Activated naive CD8-positive, alpha-beta T cell treated with anti-CD3 and anti-CD28 coated beads, Interleukin-2, amount 50 U/mL, for 24 hours (primary cell): ENCODE measurements around the gene C22orf15.
"Not testable (repeated sequence)": the region's sequence is repeated elsewhere in the genome, so short reads cannot be mapped to it uniquely, and the experiment has no call there.

ENCODE experiments used
- ATAC-seq: fragments of 150-1000 bp; cut with Tn5 transposase; one replicate; pipeline ENCODE4 v1.10.0; 2021
- DNase-seq: peaks from one replicate; pipeline ENCODE4 v3.0.0; 2021
- H3K27ac Mint-ChIP-seq: one replicate; pipeline ENCODE4 v1.8.0; 2021; ENCODE audit warnings: mild to moderate bottlenecking, mixed read lengths
- H3K27me3 Mint-ChIP-seq: one replicate; pipeline ENCODE4 v1.8.0; 2021; ENCODE audit warnings: mixed read lengths
- H3K36me3 Mint-ChIP-seq: one replicate; pipeline ENCODE4 v1.8.0; 2021; ENCODE audit warnings: low read depth, mixed read lengths
- H3K4me1 Mint-ChIP-seq: one replicate; pipeline ENCODE4 v1.8.0; 2021; ENCODE audit warnings: mixed read lengths
- H3K4me3 Mint-ChIP-seq: one replicate; pipeline ENCODE4 v1.8.0; 2021; ENCODE audit warnings: mild to moderate bottlenecking, moderate library complexity, mixed read lengths
- H3K9me3 Mint-ChIP-seq: one replicate; pipeline ENCODE4 v1.8.0; 2021; ENCODE audit warnings: mixed read lengths

C22orf15 gene, protein sequence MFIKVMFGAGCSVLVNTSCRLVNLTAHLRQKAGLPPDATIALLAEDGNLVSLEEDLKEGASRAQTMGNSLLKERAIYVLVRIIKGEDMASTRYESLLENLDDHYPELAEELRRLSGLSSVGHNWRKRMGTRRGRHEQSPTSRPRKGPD

DNA sequence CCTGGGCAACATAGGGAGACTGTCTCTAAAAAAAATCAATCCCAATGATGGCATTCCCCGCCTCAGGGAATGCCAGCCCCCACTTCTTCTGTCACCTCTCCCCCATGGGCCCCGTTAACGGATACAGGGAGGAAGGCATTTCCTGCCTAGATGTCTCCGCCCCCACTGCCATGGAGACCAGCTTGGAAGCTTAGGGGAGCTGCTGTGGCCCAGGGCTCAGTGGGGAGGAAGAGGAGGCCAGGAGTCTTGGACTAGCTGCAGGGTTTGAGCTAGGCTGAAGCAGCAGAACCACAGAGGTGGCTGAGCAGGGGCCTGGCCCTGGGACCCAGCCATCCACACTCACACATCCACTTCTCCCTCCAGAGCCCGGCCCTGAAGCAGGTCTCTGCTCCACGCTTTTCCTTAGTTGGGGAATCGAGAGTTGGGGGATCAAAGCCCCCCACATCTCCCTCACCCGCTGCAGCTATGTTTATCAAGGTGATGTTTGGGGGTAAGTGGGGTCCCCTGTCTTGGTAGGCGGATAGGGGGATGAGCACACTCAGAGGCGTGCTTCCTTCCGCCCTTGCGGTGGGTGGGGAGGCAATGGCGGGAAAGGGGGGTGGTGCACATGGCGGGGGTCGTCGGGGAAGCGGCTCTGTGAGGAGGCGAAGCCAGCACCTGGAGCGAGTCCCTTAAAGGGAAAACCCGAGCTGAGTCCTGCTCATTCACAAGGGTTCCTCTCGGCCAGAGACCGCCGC is at the start of gene C22orf15:
TSS of gene C22orf15 (plus strand) at position 149 of the 737 bp plus-strand sequence. CDS start at position 466, 317 bp downstream.
- Mint-ChIP-seq H3K36me3 (peaks cover 9% of the 10 kb centered on the region), H3K4me3 (peak within 1 kb of the TSS; percentile 66), H3K9me3 (no peaks in the 10 kb centered on the region), H3K27me3 (no peaks in the 10 kb centered on the region), H3K4me1 (peaks cover 40% of the 10 kb centered on the region), H3K27ac (peak within 1 kb of the TSS; percentile 72)
- ATAC-seq (no peak), DNase-seq (peak; percentile 24)

DNA sequence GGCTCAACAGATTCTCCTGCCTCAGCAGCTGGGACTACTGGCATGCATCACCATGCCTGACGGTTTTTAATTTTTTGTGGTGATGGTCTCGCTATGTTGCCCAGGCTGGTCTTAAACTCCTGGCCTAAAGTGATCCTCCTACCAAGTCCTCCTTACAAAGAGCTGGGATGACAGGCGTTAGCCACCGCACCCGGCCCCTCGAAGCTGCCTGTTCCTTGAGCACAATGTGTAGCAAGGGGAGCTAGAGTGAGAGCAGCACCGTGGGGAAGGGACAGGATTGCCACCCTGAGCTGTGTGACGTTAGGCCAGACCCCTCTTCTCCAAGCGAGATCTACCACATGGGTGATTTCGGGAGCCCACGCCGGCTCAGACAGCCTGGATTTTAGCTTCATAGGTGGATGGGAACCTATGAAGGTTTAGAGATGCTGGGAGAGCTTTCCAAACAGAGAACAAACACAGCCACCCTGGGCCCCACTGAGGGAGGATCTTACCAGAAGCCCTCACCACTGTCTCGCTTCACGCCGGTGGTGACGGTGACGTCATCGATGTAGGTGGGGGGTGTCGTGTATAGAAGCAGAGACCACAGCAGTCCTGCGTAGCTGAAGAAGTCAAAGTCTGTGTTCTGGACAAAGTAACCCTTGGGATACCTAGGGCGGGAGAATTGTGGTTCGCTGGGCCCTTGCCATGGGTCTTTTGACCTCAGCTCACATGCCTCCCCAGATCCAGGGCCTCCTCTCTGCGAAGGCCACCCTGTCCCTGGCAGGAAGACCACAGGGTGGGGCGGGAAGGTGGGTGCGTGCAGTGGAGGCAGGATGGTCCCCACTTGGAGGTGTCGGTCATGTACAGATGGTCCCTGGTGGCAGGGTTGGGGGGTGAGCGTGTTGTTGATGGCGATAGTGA is 48.8 kb upstream of the C22orf15 start:
- Mint-ChIP-seq H3K4me3 (no peak overlapping the region), H3K9me3 (no peaks in the 10 kb centered on the region), H3K27me3 (no peaks in the 10 kb centered on the region), H3K27ac (no peak overlapping the region), H3K36me3 (peaks cover 31% of the 10 kb centered on the region), H3K4me1 (peaks cover 32% of the 10 kb centered on the region)
- ATAC-seq (no peak), DNase-seq (peak; percentile 34)

DNA sequence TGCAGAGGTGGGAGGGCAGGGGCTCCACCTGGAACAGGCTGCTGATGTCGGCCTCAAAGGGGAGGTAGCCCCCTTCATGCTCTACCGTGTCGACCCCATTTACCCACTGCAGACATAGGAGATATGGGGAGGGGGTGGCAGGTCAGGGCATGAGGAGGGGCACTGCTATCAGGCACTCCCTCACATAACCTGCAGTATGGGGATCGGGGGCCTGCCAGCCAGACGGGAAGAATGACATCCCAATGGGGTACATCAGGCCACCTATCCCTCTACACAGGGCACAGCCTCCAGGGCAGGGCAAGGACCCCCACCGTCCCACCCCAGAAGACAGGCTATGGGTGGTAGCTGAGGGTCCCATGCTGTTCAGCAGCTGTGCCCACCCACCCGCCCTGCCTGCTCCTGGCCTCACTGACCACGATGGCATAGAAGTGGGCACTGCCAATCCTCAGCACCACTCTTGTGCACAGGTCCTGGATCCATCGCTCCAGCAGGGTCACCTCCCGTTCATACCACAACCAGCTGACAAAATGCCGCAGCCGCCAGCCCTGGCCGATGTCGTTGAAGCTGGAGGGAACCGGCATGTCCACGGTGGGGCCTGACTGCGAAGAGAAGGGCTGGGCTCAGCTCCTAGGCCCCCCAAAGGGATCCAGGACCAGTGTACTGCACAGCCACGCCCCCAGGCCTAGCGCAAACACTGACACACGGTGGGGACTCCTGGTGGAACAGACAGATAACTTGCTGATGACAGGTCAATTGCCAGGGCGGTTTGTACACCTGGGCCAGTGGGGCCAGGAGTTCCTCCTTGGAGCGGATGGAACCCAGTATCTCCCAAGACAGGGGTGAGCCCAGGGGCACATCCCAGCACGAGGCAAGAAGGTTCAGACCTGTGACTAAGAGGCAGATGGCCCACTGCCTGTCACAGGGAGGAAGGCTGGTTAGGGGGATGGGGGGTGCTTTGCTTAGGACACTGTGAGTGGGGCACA is 47.9 kb upstream of the C22orf15 start:
- Mint-ChIP-seq H3K9me3 (no peaks in the 10 kb centered on the region), H3K4me3 (peak overlapping the region; percentile 71), H3K36me3 (peaks cover 21% of the 10 kb centered on the region), H3K4me1 (peaks cover 22% of the 10 kb centered on the region), H3K27me3 (no peaks in the 10 kb centered on the region), H3K27ac (no peak overlapping the region)
- no peak for ATAC-seq
- DNase-seq, result no peak

DNA sequence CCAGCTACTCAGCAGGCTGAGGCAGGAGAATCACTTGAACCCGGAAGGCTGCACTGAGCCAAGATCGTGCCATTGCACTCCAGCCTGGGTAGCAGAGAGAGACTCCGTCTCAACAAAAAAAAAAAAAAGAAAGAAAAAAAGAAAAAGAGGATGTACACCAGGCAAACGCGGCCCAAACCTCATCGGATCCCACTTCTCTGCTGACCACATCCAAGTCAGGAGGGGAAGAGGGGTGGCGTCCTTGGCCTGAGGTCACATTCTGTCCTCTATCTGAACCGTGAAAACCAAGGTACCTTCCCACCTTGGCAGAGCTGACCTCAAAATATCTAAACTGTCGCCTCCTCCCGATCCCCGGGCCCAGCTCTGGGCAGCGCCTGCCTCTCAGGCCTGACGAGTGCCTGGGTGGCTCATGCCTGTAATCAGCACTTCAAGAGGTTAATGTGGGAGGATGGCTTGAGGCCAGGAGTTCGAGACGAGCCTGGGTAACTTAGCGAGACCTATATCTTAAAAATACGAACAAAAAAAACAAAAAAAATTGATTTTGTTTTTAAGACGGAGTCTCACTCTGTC is 46.9 kb upstream of the C22orf15 start:
- DNase-seq (no peak), ATAC-seq (no peak)
- H3K27me3 Mint-ChIP-seq, result no peaks in the 10 kb centered on the region
- peaks cover 12% of the 10 kb centered on the region for H3K36me3 Mint-ChIP-seq
- H3K4me3 Mint-ChIP-seq, result peak overlapping the region; percentile 71
- no peak overlapping the region for H3K27ac Mint-ChIP-seq
- no peaks in the 10 kb centered on the region for H3K9me3 Mint-ChIP-seq
- peaks cover 22% of the 10 kb centered on the region for H3K4me1 Mint-ChIP-seq

DNA sequence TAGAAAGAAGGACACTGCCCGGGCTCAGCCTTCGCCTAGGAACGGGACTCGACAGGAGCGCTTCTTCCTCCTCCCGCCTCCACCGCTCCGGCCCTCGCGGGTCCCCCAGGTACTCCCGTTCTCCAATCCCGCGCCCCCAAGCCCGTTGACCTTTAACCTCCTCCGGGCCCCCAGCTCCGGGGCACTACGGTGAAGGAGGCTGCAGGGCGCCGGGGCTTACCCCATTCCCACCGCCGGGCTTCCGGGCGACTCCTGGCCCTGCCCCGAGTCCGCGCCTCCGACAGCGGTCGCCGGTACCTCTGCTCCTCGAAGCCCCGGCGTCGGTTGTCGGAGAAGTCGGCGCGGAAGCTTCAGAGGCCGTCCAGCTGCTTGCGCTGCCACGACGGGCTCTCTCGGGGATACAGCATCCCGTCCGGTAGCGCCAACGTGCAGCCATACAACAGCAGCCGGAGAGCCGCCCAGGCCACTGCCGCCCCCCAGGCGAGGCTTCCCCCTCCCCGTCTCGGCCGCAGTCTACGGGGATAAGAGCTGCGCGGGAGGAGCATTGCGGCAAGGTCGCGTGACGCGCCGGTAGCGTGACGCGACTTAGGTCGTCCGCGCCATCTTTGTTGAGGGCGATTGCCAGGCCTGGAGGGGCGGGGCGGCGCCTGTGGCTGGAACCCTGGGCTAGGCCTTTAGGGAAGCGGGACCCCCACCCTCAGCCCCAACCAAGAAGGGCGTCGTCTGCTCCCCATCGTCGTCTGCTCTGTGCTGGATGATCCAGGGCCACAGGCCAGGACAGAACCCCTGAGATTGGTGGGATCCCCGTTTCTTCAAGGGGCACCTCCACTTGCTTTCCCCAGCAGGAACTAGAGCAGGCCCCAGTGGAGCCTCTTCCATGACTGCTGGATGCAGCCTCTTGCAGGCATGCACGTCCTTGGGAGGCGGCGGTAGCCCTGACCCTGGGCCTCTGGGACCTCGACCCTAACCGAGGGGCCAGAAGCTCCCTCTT is 45.7 kb upstream of the C22orf15 start:
- DNase-seq (peak; percentile 85), ATAC-seq (peak; percentile 85)
- H3K9me3 Mint-ChIP-seq, result no peaks in the 10 kb centered on the region
- H3K27ac Mint-ChIP-seq, result peak overlapping the region; percentile 83
- H3K27me3 Mint-ChIP-seq, result no peaks in the 10 kb centered on the region
- H3K4me3 Mint-ChIP-seq, result peak overlapping the region; percentile 71
- H3K36me3 Mint-ChIP-seq, result peaks cover 9% of the 10 kb centered on the region
- peaks cover 22% of the 10 kb centered on the region for H3K4me1 Mint-ChIP-seq

DNA sequence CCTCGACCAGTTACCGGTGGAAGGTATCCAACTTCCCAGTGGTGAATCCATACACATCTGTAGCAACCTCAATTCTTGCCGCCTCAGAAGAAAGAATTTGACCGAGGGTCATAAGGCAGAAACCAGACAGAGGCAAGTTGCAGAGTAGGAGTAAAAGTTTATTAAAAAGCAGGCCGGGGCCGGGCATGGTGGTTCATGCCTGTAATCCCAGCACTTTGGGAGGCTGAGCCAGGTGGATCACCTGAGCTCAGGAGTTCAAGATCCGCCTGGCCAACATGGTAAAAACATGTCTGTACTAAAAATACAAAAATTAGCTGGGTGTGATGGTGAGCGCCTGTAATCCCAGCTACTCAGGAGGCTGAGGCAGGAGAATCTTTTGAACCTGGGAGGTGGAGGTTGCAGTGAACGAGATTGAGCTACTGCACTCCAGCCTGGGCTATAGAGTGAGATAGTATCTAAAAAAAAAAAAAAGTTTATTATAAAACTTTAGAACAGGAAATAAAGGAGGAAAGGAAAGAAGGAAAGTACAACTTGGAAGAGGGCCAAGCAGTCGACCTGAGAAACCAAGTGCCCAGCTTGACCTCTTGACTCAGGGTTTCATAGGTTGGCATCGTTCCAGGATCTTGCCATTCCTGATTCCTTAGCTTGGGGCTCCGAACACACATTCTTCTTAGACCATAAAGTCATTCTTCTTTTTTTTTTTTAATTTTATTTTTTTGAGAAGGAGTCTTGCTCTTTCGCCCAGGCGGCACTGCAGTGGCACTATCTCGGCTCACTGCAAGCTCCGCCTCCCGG is 44.2 kb upstream of the C22orf15 start:
- H3K27ac Mint-ChIP-seq, result no peak overlapping the region
- no peaks in the 10 kb centered on the region for H3K27me3 Mint-ChIP-seq
- ATAC-seq (no peak), DNase-seq (no peak)
- H3K4me3 Mint-ChIP-seq, result no peak overlapping the region
- no peaks in the 10 kb centered on the region for H3K9me3 Mint-ChIP-seq
- H3K4me1 Mint-ChIP-seq, result peaks cover 21% of the 10 kb centered on the region
- H3K36me3 Mint-ChIP-seq, result peaks cover 9% of the 10 kb centered on the region

DNA sequence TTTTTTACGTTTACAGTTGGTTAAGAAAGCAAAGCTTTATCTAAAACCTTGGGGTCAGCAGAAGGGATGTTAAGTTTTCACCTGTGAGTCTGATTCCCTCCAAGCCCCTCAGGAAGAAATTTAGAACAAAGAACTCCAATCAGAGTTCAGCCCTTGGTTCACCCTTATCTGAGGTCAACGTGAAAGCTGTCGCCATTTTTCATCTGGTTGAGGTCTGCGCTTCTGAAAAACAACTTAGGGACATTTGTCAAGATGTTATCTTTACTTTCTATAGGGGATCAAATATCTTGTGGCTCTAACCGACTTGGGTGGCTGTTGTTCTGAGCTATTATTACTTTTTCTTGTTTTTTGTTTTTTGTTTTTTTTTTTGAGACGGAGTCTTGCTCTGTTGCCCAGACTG is 41.9 kb upstream of the C22orf15 start:
- Mint-ChIP-seq H3K4me3 (no peak overlapping the region), H3K9me3 (no peaks in the 10 kb centered on the region), H3K4me1 (peaks cover 8% of the 10 kb centered on the region), H3K27me3 (no peaks in the 10 kb centered on the region), H3K27ac (no peak overlapping the region), H3K36me3 (no peaks in the 10 kb centered on the region)
- DNase-seq (no peak), ATAC-seq (no peak)

DNA sequence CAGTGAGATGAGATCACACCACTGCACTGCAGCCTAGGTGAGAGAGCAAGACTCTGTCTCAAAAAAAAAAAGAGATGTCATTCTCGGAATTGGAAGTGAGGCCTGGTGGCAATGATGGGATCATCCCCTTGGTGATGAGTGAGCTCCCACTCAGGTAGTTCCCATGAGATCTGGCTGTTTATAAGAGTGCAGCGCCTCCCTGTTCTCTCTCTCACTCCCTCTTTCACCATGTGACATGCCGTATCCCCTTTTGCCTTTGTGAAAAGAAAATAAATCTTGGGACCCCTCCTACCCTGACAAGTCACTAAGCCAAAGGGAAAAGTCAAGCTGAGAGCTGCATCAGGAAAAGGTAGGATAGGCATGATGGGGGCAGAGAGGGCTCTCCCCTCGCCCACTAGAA is 40.6 kb upstream of the C22orf15 start:
- H3K27ac Mint-ChIP-seq, result no peak overlapping the region
- DNase-seq (no peak), ATAC-seq (no peak)
- no peaks in the 10 kb centered on the region for H3K9me3 Mint-ChIP-seq
- no peaks in the 10 kb centered on the region for H3K27me3 Mint-ChIP-seq
- H3K4me3 Mint-ChIP-seq, result no peak overlapping the region
- H3K4me1 Mint-ChIP-seq, result peaks cover 4% of the 10 kb centered on the region
- H3K36me3 Mint-ChIP-seq, result no peaks in the 10 kb centered on the region

DNA sequence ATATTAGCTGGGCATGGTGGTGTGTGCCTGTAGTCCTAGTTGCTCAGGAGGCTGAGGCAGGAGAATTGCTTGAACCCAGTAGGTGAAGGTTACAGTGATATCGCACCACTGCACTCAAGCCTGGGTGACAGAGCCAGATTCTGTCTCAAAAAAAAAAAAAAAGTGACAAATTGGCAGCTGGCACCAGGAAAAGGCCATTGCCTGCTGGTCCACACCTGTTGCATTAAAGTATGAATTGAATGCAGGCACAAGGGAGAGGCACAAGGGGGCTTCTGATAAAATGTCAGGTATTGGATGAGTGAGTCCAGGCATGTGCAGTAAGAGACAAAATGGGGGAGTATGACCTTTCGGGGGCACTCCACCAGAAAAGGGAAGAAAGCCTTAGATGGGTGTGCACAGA is 40.1 kb upstream of the C22orf15 start:
- Mint-ChIP-seq H3K4me1 (no peaks in the 10 kb centered on the region), H3K27me3 (no peaks in the 10 kb centered on the region), H3K4me3 (no peak overlapping the region), H3K36me3 (no peaks in the 10 kb centered on the region), H3K9me3 (no peaks in the 10 kb centered on the region), H3K27ac (no peak overlapping the region)
- DNase-seq (no peak), ATAC-seq (no peak)

DNA sequence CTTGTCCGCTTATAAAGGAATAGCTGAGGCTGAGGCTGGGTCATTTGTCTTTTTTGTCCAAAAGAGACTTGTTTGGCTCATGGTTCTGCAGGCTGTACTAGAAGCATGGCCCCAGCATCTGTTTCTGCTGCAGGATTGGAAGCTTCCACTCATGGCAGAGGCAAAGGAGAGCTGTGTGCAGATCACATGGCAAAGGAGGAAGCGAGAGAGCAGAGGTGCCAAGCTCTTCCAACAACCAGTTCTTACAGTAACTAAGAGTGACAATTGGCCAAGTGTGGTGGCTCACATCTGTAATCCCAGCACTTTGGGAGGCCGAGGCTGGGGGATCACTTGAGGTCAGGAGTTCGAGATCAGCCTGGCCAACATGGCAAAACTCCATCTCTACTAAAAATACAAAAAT is 34.7 kb upstream of the C22orf15 start:
- not testable (repeated sequence) for H3K27ac Mint-ChIP-seq, H3K4me1 Mint-ChIP-seq, H3K27me3 Mint-ChIP-seq, H3K4me3 Mint-ChIP-seq, H3K9me3 Mint-ChIP-seq, DNase-seq, H3K36me3 Mint-ChIP-seq, ATAC-seq

DNA sequence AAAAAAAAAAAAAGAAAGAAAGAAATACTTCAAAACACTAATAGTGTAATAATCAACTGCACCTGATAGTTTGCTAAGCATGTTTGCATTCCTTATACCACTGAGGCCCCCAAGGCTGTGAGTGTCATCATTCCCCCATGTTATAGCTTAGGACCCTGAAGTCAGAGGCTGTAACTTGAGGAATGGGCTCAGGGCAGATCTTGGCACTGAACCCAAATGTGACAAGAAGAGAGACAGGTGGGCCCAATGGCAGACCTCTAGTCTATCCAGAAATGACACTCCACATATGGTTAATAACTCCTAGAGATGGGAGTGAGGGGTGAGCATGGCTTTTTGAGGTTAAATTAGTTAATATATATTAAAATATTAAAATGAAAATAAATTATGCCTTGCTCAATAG is 25.1 kb upstream of the C22orf15 start:
- Mint-ChIP-seq H3K4me3 (no peak overlapping the region), H3K9me3 (no peaks in the 10 kb centered on the region), H3K27ac (no peak overlapping the region), H3K27me3 (no peaks in the 10 kb centered on the region), H3K36me3 (no peaks in the 10 kb centered on the region), H3K4me1 (no peaks in the 10 kb centered on the region)
- ATAC-seq, result no peak
- DNase-seq, result no peak

DNA sequence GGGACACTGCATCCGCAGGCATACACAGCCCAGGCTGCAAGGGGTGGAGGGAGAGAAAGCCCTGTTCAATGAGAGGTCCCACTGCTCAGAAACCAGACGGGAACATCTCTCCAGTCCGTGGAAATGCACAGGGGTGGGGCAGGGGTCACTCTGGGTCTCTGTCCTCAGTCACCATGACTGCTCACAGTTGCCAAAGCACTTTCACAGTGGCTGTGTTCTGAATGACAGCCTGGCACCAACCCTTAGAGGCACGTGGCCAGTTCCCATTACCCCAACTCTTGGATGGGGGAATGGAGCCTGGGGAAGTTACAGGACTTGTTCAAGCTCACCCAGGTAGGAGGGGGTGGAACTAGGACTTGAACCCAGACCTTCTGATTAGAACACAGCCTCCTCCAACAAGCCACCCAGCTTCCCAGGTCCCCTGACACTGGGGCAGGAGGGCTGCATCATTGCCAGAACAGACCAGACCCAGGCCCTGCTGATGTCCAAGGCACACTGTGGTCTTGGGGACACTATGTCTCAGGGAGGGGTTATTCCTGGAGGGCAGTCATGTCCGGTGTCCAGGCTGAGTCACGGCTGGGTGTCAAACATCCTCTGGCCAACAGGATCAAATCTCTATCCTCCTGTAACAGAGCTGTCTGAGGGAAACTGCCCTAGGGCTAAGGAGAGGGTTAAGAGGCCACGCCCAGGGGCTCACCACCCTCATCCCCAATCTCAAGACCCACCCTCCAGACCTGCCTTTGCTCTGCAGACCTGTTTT is 20.1 kb upstream of the C22orf15 start:
- Mint-ChIP-seq H3K27ac (no peak overlapping the region), H3K4me1 (no peaks in the 10 kb centered on the region), H3K4me3 (no peak overlapping the region), H3K27me3 (no peaks in the 10 kb centered on the region), H3K9me3 (no peaks in the 10 kb centered on the region), H3K36me3 (peaks cover 17% of the 10 kb centered on the region)
- DNase-seq (no peak), ATAC-seq (no peak)
